ENCODE results near the gene GET4.

DNA sequence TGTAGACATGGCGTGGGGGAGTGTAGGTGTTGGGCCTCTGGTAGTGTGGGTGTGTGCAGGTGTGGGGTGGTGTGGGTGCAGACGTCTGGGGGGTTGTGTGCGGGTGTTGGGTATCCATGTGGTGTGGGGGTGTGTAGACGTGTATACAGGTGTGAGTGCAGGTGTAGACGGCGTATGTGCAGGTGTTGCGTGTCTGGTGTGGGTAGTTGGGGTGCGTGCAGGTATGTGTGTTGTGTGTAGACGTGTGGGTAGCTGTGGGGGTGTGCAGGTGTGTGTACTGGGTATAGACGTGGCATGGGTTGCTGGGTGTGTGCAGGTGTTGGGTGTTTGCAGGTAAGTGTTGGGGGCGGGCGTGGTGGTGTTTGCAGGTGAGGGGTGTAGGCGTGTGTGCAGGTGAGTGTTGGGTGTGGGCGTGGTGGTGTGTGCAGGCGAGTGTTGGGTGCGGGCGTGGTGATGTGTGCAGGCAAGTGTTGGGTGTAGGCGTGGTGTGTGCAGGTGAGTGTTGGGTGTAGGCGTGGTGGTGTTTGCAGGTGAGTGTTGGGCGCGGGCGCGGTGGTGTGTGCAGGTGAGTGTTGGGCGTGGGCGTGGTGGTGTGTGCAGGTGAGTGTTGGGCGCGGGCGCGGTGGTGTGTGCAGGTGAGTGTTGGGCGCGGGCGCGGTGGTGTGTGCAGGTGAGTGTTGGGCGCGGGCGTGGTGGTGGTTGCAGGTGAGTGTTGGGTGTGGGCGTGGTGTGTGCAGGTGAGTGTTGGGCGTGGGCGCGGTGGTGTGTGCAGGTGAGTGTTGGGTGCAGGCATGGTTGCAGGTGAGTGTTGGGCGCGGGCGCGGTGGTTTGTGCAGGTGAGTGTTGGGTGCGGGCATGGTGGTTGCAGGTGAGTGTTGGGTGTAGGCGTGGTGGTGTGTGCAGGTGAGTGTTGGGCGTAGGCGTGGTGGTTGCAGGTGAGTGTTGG lies 16.6 kb downstream of the GET4 start:
- no peak for TF ChIP-seq MAX (IDR thresholded peaks at IDR 0.05)
- no peak for TF ChIP-seq CTCF (IDR thresholded peaks at IDR 0.05; ENCODE audit: control extremely low read depth in 1 of 3, insufficient read depth in 1 of 3, low read depth in 1 of 3, low read length in 3 of 3)
- no peak for TF ChIP-seq CREB1 (IDR thresholded peaks at IDR 0.05)
- no peak for TF ChIP-seq ATF3 (IDR thresholded peaks at IDR 0.05; ENCODE audit: insufficient read depth, low read depth, low read length)
- TF ChIP-seq RAD21 (IDR thresholded peaks at IDR 0.05 in 1 of 2, conservative IDR thresholded peaks at IDR 0.05 in 1 of 2; ENCODE audit: low read depth in 2 of 2, low read length in 2 of 2) = no peak
- no peak for TF ChIP-seq POLR2A (IDR thresholded peaks at IDR 0.05; ENCODE audit: control extremely low read depth in 1 of 2, low read depth in 2 of 2, low read length in 2 of 2)
- TF ChIP-seq FOSL1 (IDR thresholded peaks at IDR 0.05; ENCODE audit: insufficient read depth, low read depth, low read length) = no peak
- no peak for TF ChIP-seq HDAC2 (IDR thresholded peaks at IDR 0.05; ENCODE audit: borderline replicate concordance in 1 of 2, low read depth in 2 of 2, low read length in 2 of 2)
- TF ChIP-seq POLR2AphosphoS5 (IDR thresholded peaks at IDR 0.05; ENCODE audit: low read depth, low read length) = no peak
- no peak for TF ChIP-seq CTBP2 (IDR thresholded peaks at IDR 0.05; ENCODE audit: borderline replicate concordance, insufficient read depth, insufficient read length, low read length)
- no peak for TF ChIP-seq GTF2F1 (IDR thresholded peaks at IDR 0.05; ENCODE audit: borderline replicate concordance, low read depth, low read length)
- TF ChIP-seq E2F6 (IDR thresholded peaks at IDR 0.05) = no peak

Measured in H1 (cell line).